ENCODE data around the gene ANKRD24. TPM values are rescaled to one million over a fixed set of nuclear protein-coding genes. Genes with fewer than 3 reads are reported as not detected.

The ANKRD24 gene
- polyA plus RNA-seq, 1 of the 3 experiments (the other 2 are of a cell fraction): 0.87 TPM

- Histone ChIP-seq H3K4me1 (ENCODE audit: control insufficient read depth in 1 of 2, insufficient read depth in 2 of 2, low read depth in 1 of 2, low read length in 1 of 2) (no peaks in the 10 kb centered on the region; a peak in 2 of 4 replicates), H4K20me1 (ENCODE audit: insufficient read depth) (no peaks in the 10 kb centered on the region), H3K36me3 (replicated peaks in 1 of 2; ENCODE audit: control insufficient read depth in 1 of 2, insufficient read depth in 2 of 2, low read length in 1 of 2) (no peaks in the 10 kb centered on the region), H3K4me3 (ENCODE audit: low read depth in 2 of 2, low read length in 1 of 2) (no peak overlapping the region), H3K9ac (no peak overlapping the region), H3K79me2 (ENCODE audit: insufficient read depth) (no peaks in the 10 kb centered on the region), H3K9me2 (no peaks in the 10 kb centered on the region), H3F3A (replicated peaks; ENCODE audit: insufficient read depth) (no peaks in the 10 kb centered on the region), H3K4me2 (no peak overlapping the region), H2AFZ (ENCODE audit: low read depth) (no peak overlapping the region), H3K27me3 (ENCODE audit: insufficient read depth) (no peaks in the 10 kb centered on the region; the same call in 1 of the 2 replicates), H3K9me3 (no peaks in the 10 kb centered on the region), H3K27ac (ENCODE audit: low read depth in 2 of 2, low read length in 1 of 2) (no peak overlapping the region)
- no peak for DNase-seq
- TF ChIP-seq FOXM1 (IDR thresholded peaks at IDR 0.05; ENCODE audit: low read depth): no peak
- no peak for TF ChIP-seq YY1 (IDR thresholded peaks at IDR 0.05; ENCODE audit: low read depth)
- TF ChIP-seq TEAD4 (IDR thresholded peaks at IDR 0.05; ENCODE audit: borderline replicate concordance, insufficient read depth): no peak
- TF ChIP-seq NFIC (IDR thresholded peaks at IDR 0.05; ENCODE audit: borderline replicate concordance): no peak
- no peak for TF ChIP-seq MXI1 (IDR thresholded peaks at IDR 0.05; ENCODE audit: low read depth, low read length)
- WGBS (ENCODE audit: low lambda C conversion rate): 51% methylated on average over 12 of the region's 15 CpGs
- POLR2A ChIA-PET: no interaction called here
- CTCF ChIA-PET: interaction anchor here (1.1 to 1.3 kb wide), 2 partner anchors 8 to 10 kb away, joined by 3 to 7 read pairs; no protein-coding TSS in a partner anchor
Measured at GRCh38 chr19:4224470-4224869, 42.0 kb downstream of the ANKRD24 start.

- no peak for DNase-seq
- Histone ChIP-seq H3K4me2 (no peak overlapping the region), H3K27me3 (ENCODE audit: insufficient read depth) (no peaks in the 10 kb centered on the region; the same call in 1 of the 2 replicates), H3K9me3 (no peaks in the 10 kb centered on the region), H3K9me2 (no peaks in the 10 kb centered on the region), H4K20me1 (ENCODE audit: insufficient read depth) (no peaks in the 10 kb centered on the region), H3K4me1 (ENCODE audit: control insufficient read depth in 1 of 2, insufficient read depth in 2 of 2, low read depth in 1 of 2, low read length in 1 of 2) (no peaks in the 10 kb centered on the region; a peak in 2 of 4 replicates), H3K79me2 (ENCODE audit: insufficient read depth) (no peaks in the 10 kb centered on the region), H3F3A (replicated peaks; ENCODE audit: insufficient read depth) (no peaks in the 10 kb centered on the region), H3K9ac (no peak overlapping the region), H2AFZ (ENCODE audit: low read depth) (no peak overlapping the region), H3K4me3 (ENCODE audit: low read depth in 2 of 2, low read length in 1 of 2) (no peak overlapping the region), H3K27ac (ENCODE audit: low read depth in 2 of 2, low read length in 1 of 2) (no peak overlapping the region), H3K36me3 (replicated peaks in 1 of 2; ENCODE audit: control insufficient read depth in 1 of 2, insufficient read depth in 2 of 2, low read length in 1 of 2) (no peaks in the 10 kb centered on the region)
- ChIA-PET CTCF (interaction anchor here (1.4 kb wide), 1 partner anchor 21 kb away, joined by 4 read pairs; no protein-coding TSS in a partner anchor), POLR2A (no interaction called here)
- TF ChIP-seq USF2 (IDR thresholded peaks at IDR 0.05; ENCODE audit: borderline replicate concordance, low read depth, low read length) (no peak), ZBTB33 (IDR thresholded peaks at IDR 0.05; ENCODE audit: borderline replicate concordance, low read depth) (no peak), IRF3 (IDR thresholded peaks at IDR 0.05; ENCODE audit: low read depth, low read length) (no peak), JUND (IDR thresholded peaks at IDR 0.05) (no peak), SIN3A (IDR thresholded peaks at IDR 0.05; ENCODE audit: borderline replicate concordance, low read depth, low read length) (no peak), GABPA (IDR thresholded peaks at IDR 0.05; ENCODE audit: low read depth) (no peak), TCF12 (IDR thresholded peaks at IDR 0.05) (no peak), POLR2AphosphoS5 (IDR thresholded peaks at IDR 0.05; ENCODE audit: low read depth, low read length) (no peak), RXRA (IDR thresholded peaks at IDR 0.05; ENCODE audit: borderline replicate concordance, low read depth) (no peak), NRF1 (IDR thresholded peaks at IDR 0.05; ENCODE audit: low read depth, low read length) (no peak), EZH2phosphoT487 (IDR thresholded peaks at IDR 0.05; ENCODE audit: borderline replicate concordance, low read depth) (no peak), FOXM1 (IDR thresholded peaks at IDR 0.05; ENCODE audit: low read depth) (no peak), GATA2 (CRISPR knock-in tag; IDR thresholded peaks at IDR 0.05) (no peak), REST (IDR thresholded peaks at IDR 0.05; ENCODE audit: low read depth, low read length) (no peak), MAX (IDR thresholded peaks at IDR 0.05; ENCODE audit: low read depth) (no peak)
- 68% methylated on average over 6 of the region's 8 CpGs for WGBS (ENCODE audit: low lambda C conversion rate)
Measured at GRCh38 chr19:4225885-4226284, 43.4 kb downstream of the ANKRD24 start.

Measured in SK-N-SH (cell line).